HEK293T (cell line): ENCODE measurements around the gene NFATC2IP.
"Not testable (repeated sequence)": the region's sequence is repeated elsewhere in the genome, so short reads cannot be mapped to it uniquely, and the experiment has no call there.

Source experiments
- CTCF ChIA-PET: fragments of 350-600 bp; formaldehyde crosslinking; extraction: SDS; loops from one replicate; lab custom pipeline; 2021; ENCODE audit warnings: antibody characterized with exemption, inconsistent platforms; lab: Yijun Ruan, JAX
- POLR2A ChIA-PET: fragments of 350-600 bp; formaldehyde crosslinking; extraction: SDS; loops from one replicate; lab custom pipeline; 2020; ENCODE audit warnings: antibody characterized with exemption, inconsistent platforms; lab: Yijun Ruan, JAX
- DNase-seq: peaks from one replicate; pipeline ENCODE4 v3.0.0; 2012; ENCODE audit warnings: mixed read lengths; ENCODE audit errors: extremely low spot score
- ARNT ChIP-seq: fragments of 450-650 bp; IDR thresholded peaks from 2 replicates; pipeline ENCODE4 v1.6.1; 2017; ENCODE audit warnings: mild to moderate bottlenecking
- BHLHE40 ChIP-seq: fragments of 450-650 bp; IDR thresholded peaks from 2 replicates; pipeline ENCODE4 v1.6.1; 2016; ENCODE audit warnings: mild to moderate bottlenecking, moderate library complexity, borderline replicate concordance
- CTBP1 ChIP-seq: fragments of 450-650 bp; IDR thresholded peaks from 2 replicates; pipeline ENCODE4 v1.6.1; 2016; ENCODE audit warnings: borderline replicate concordance
- ELF4 ChIP-seq: fragments of 450-650 bp; IDR thresholded peaks from 2 replicates; pipeline ENCODE4 v1.6.1; 2017; ENCODE audit warnings: antibody characterized with exemption
- FOXA1 ChIP-seq: fragments of 450-650 bp; IDR thresholded peaks from 2 replicates; pipeline ENCODE4 v1.6.1; 2016; ENCODE audit warnings: mild to moderate bottlenecking
- FOXK2 ChIP-seq: fragments of 450-650 bp; IDR thresholded peaks from 2 replicates; pipeline ENCODE4 v1.6.1; 2016; ENCODE audit warnings: mild to moderate bottlenecking
- FOXM1 ChIP-seq: fragments of 450-650 bp; IDR thresholded peaks from 2 replicates; pipeline ENCODE4 v1.6.1; 2017; ENCODE audit warnings: mild to moderate bottlenecking, borderline replicate concordance
- HDGF ChIP-seq: fragments of 450-650 bp; IDR thresholded peaks from 2 replicates; pipeline ENCODE4 v1.6.1; 2017; ENCODE audit warnings: antibody characterized with exemption, borderline replicate concordance
- L3MBTL2 ChIP-seq: fragments of 450-650 bp; conservative IDR thresholded peaks from 2 replicates; pipeline ENCODE4 v1.6.1; 2016; ENCODE audit warnings: mild to moderate bottlenecking
- LEF1 ChIP-seq: fragments of 450-650 bp; IDR thresholded peaks from 2 replicates; pipeline ENCODE4 v1.6.1; 2017; ENCODE audit warnings: mild to moderate bottlenecking, borderline replicate concordance
- NFRKB ChIP-seq: fragments of 450-650 bp; IDR thresholded peaks from 2 replicates; pipeline ENCODE4 v1.6.1; 2016; ENCODE audit warnings: mild to moderate bottlenecking, moderate library complexity
- SP1 ChIP-seq: fragments of 450-650 bp; IDR thresholded peaks from 2 replicates; pipeline ENCODE4 v1.6.1; 2017
- SUZ12 ChIP-seq: fragments of 450-650 bp; IDR thresholded peaks from 2 replicates; pipeline ENCODE4 v1.6.1; 2016; ENCODE audit warnings: mild to moderate bottlenecking
- TARDBP ChIP-seq: fragments of 450-650 bp; IDR thresholded peaks from 2 replicates; pipeline ENCODE4 v1.6.1; 2016
- ZNF384 ChIP-seq: fragments of 450-650 bp; IDR thresholded peaks from 2 replicates; pipeline ENCODE4 v1.6.1; 2016
- TF ChIP-seq, protein P1 (sequence below): fragments of 450-650 bp; IDR thresholded peaks from 2 replicates; pipeline ENCODE4 v1.6.1; 2016

The NFATC2IP gene

DNA sequence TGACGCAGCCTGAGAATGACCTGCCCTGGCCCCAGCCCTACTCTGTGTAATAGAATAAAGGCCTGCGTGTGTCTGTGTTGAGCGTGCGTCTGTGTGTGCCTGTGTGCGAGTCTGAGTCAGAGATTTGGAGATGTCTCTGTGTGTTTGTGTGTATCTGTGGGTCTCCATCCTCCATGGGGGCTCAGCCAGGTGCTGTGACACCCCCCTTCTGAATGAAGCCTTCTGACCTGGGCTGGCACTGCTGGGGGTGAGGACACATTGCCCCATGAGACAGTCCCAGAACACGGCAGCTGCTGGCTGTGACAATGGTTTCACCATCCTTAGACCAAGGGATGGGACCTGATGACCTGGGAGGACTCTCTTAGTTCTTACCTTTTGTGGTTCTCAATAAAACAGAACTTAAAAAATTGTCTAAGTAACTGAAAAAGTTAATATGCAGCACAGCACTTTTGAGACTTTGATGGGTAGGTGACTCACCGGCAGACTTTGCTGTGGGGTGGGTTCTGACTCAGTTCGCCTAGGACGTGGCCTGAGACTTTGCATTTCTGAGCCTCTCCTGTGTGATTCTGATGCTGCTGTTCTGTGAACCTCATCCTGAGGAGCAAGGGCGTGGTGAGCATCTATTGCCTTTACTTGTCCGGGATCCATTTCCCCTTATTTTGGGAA lies 39.8 kb downstream of the NFATC2IP start:
- ChIA-PET POLR2A (no interaction called here), CTCF (no interaction called here)
- DNase-seq: no peak
- TF ChIP-seq FOXM1: no peak
- no peak for TF ChIP-seq HDGF
- no peak for TF ChIP-seq LEF1
- TF ChIP-seq, protein P1, sequence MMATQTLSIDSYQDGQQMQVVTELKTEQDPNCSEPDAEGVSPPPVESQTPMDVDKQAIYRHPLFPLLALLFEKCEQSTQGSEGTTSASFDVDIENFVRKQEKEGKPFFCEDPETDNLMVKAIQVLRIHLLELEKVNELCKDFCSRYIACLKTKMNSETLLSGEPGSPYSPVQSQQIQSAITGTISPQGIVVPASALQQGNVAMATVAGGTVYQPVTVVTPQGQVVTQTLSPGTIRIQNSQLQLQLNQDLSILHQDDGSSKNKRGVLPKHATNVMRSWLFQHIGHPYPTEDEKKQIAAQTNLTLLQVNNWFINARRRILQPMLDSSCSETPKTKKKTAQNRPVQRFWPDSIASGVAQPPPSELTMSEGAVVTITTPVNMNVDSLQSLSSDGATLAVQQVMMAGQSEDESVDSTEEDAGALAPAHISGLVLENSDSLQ: no peak
- TF ChIP-seq NFRKB: no peak
- no peak for TF ChIP-seq FOXK2
- no peak for TF ChIP-seq L3MBTL2
- no peak for TF ChIP-seq SP1
- no peak for TF ChIP-seq TARDBP
- TF ChIP-seq BHLHE40: no peak
- TF ChIP-seq ARNT: no peak
- no peak for TF ChIP-seq CTBP1
- no peak for TF ChIP-seq SUZ12
- no peak for TF ChIP-seq ZNF384

- ChIA-PET CTCF (no interaction called here), POLR2A (no interaction called here)
- TF ChIP-seq CTBP1 (no peak), LEF1 (no peak), FOXA1 (no peak), BHLHE40 (no peak), SUZ12 (no peak), ZNF384 (no peak), TARDBP (no peak), ARNT (no peak), HDGF (no peak), FOXM1 (no peak), ELF4 (no peak), NFRKB (no peak), FOXK2 (no peak), L3MBTL2 (no peak), SP1 (no peak)
- TF ChIP-seq, protein P1: no peak
- DNase-seq: no peak
Measured at GRCh38 chr16:28991687-28992086, 41.0 kb downstream of the NFATC2IP start.

- DNase-seq: no peak
- TF ChIP-seq CTBP1 (no peak), FOXA1 (no peak)
- POLR2A ChIA-PET: no interaction called here
- CTCF ChIA-PET: no interaction called here
Measured at GRCh38 chr16:28992496-28992895, 41.8 kb downstream of the NFATC2IP start.

DNA sequence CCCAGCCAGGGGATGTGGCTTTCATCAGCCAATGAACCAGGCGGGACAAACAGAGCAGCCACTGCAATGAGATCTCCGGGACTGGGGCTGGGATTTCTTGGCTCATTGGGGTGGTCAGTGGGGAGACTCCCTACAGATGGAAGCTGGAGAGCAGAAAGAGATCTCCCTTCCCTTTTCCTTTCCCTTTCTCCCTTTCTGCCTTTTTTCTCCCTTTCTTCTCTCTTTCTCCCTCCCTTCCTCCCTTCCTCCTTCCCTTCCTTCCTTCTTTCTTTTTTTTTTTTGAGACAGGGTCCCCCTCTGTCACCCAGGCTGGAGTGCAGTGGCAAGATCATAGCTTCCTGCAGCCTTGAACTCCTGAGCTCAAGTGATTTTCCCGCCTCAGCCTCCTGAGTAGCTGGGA lies 48.1 kb downstream of the NFATC2IP start:
- no peak for TF ChIP-seq FOXK2
- no peak for TF ChIP-seq SP1
- no peak for TF ChIP-seq FOXA1
- TF ChIP-seq NFRKB: no peak
- no peak for TF ChIP-seq ARNT
- ChIA-PET CTCF (interaction anchor here (0.6 kb wide), 1 partner anchor 33 kb away, joined by 4 read pairs; no protein-coding TSS in a partner anchor), POLR2A (no interaction called here)
- DNase-seq: no peak

- CTCF ChIA-PET: no interaction called here
Measured at GRCh38 chr16:28999577-28999976, 48.8 kb downstream of the NFATC2IP start.

DNA sequence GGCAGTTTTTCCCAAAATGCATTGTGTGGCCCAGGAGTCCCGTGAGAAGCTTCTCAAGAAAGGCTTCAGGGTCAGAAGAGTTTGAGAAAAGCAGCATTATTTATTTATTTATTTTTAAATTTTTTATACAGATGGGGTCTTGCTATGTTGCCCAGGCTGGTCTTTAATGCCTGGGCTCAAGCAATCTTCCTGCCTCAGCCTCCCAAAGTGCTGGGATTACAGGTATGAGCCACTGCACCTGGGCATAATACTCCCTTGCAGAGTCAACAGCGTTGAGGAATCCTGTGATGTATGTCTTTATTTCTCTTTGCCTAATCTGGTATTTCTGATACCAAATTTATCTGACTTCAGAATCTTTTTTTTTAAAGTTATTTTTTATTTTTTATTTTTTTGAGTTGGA lies 49.3 kb downstream of the NFATC2IP start:
- ChIA-PET CTCF (no interaction called here), POLR2A (no interaction called here)
- TF ChIP-seq BHLHE40 (no peak), FOXM1 (no peak), ARNT (no peak)
- DNase-seq: no peak

More at GRCh38 chr16:28999577-28999976, 48.8 kb downstream of the NFATC2IP start:
- TF ChIP-seq SP1 (no peak), FOXA1 (no peak), ARNT (no peak), ELF4 (no peak), CTBP1 (no peak), LEF1 (no peak), FOXM1 (no peak), FOXK2 (no peak), NFRKB (no peak), HDGF (no peak), TARDBP (no peak)
- TF ChIP-seq, protein P1: no peak
- POLR2A ChIA-PET: no interaction called here
- DNase-seq: no peak

DNA sequence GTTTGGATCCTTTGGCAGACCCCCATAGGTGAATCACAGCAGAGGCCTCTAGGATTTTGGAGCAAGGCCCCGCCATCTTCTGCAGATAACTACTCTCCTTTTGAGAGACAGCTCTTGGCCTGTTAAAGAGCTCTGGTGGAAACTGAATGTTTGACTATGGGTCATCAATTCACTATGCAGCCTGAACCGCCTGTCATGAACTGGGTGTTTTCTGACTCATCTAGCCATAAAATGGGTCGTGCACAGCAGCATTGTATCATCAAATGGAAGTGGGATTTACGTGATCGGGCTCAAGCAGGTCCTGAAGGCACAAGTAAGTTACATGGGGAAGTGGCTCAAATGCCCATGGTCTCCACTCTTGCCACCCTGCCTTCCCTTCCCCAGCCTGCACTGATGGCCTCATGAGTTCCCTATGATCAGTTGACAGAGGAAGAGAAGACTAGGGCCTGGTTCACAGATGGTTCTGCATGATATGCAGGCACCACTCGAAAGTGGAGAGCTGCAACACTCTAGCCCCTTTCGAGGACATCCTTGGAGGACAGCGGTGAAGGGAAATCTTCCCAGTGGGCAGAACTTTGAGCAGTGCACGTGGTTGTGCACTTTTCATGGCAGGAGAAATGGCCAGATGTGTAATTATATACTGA lies 53.9 kb downstream of the NFATC2IP start:
- POLR2A ChIA-PET, DNase-seq, CTCF ChIA-PET: not testable (repeated sequence)
